Measurements from ENCODE around the gene SLC22A24.
"Not testable (repeated sequence)": the region's sequence is repeated elsewhere in the genome, so short reads cannot be mapped to it uniquely, and the experiment has no call there.

The SLC22A24 gene

DNA sequence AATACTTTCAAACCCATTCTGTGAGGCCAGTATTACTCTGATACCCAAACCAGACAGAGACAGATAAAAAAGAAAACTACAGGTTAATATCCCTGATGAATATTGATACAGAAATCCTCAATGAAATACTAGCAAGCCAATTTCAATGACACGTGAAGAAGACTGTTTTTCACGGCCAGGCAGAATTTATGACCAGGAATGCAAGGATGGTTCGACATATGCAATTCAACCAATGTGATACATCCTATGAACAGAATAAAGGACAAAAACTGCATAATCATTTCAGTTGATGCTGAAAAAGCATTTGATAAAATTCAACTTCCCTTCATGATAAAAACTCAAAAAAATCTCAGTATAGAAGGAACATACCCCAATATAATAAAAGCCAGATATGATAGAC is 44.5 kb downstream of the SLC22A24 start:
- TF ChIP-seq, protein P1, sequence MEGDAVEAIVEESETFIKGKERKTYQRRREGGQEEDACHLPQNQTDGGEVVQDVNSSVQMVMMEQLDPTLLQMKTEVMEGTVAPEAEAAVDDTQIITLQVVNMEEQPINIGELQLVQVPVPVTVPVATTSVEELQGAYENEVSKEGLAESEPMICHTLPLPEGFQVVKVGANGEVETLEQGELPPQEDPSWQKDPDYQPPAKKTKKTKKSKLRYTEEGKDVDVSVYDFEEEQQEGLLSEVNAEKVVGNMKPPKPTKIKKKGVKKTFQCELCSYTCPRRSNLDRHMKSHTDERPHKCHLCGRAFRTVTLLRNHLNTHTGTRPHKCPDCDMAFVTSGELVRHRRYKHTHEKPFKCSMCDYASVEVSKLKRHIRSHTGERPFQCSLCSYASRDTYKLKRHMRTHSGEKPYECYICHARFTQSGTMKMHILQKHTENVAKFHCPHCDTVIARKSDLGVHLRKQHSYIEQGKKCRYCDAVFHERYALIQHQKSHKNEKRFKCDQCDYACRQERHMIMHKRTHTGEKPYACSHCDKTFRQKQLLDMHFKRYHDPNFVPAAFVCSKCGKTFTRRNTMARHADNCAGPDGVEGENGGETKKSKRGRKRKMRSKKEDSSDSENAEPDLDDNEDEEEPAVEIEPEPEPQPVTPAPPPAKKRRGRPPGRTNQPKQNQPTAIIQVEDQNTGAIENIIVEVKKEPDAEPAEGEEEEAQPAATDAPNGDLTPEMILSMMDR (IDR thresholded peaks at IDR 0.05; ENCODE audit: low read length) = no peak
- TF ChIP-seq EZH2 (IDR thresholded peaks at IDR 0.05; ENCODE audit: borderline replicate concordance, low read length) = no peak
- no peak overlapping the region for H3K9ac ChIP-seq (ENCODE audit: low read length)
- no peak overlapping the region for H2AFZ ChIP-seq (ENCODE audit: low read length)
- no peaks in the 10 kb centered on the region for H3K36me3 ChIP-seq (ENCODE audit: insufficient read depth, low read length)
- peaks cover 10% of the 10 kb centered on the region for H3K9me3 ChIP-seq (ENCODE audit: low read length)
- no peaks in the 10 kb centered on the region; the same call in 1 of the 2 replicates for H3K9me2 ChIP-seq (ENCODE audit: low read depth, low read length)
- H3K4me1 ChIP-seq (ENCODE audit: insufficient read depth, low read length, severe bottlenecking) = no peaks in the 10 kb centered on the region
- no peak overlapping the region for H3K4me3 ChIP-seq (ENCODE audit: low read depth, low read length, poor library complexity, severe bottlenecking)
- H4K20me1 ChIP-seq (ENCODE audit: insufficient read depth, low read length) = no peaks in the 10 kb centered on the region
- H3K27me3 ChIP-seq (ENCODE audit: insufficient read depth, low read length) = no peaks in the 10 kb centered on the region
- H3K79me2 ChIP-seq (ENCODE audit: insufficient read depth, low read length) = no peaks in the 10 kb centered on the region
- no peaks in the 10 kb centered on the region for H3F3A ChIP-seq (ENCODE audit: insufficient read depth, low read length)
- H3K4me2 ChIP-seq (ENCODE audit: low read length) = no peak overlapping the region
- H3K27ac ChIP-seq (ENCODE audit: low read depth, low read length, poor library complexity, severe bottlenecking) = no peak overlapping the region

DNA sequence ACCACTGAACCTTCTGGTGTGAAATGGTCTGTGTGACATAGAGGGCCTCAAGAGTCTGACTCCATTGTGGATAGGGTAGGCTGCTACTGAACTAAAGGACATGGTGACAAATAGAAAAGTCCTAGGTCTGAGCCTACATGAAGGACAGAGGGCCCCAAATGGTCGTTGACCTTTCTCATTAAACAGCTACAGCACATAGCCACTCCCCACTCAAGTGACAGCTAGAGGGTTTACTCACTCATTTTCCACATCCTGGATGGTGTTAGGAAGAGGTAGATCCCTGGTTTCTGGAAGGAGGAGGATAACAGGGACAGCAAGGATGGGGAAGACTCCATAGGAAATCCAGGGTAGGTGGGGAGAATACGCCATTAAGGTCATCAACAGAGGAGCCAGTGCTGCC is 63.3 kb downstream of the SLC22A24 start:
- Histone ChIP-seq H3K9me2 (ENCODE audit: low read depth, low read length) (no peaks in the 10 kb centered on the region), H2AFZ (ENCODE audit: low read length) (no peak overlapping the region), H3K9ac (ENCODE audit: low read length) (no peak overlapping the region), H4K20me1 (ENCODE audit: insufficient read depth, low read length) (no peaks in the 10 kb centered on the region), H3K4me1 (ENCODE audit: insufficient read depth, low read length, severe bottlenecking) (no peaks in the 10 kb centered on the region), H3K79me2 (ENCODE audit: insufficient read depth, low read length) (no peaks in the 10 kb centered on the region), H3K27me3 (ENCODE audit: insufficient read depth, low read length) (no peaks in the 10 kb centered on the region), H3K27ac (ENCODE audit: low read depth, low read length, poor library complexity, severe bottlenecking) (no peak overlapping the region), H3F3A (ENCODE audit: insufficient read depth, low read length) (no peaks in the 10 kb centered on the region), H3K4me2 (ENCODE audit: low read length) (no peak overlapping the region), H3K36me3 (ENCODE audit: insufficient read depth, low read length) (no peaks in the 10 kb centered on the region), H3K9me3 (ENCODE audit: low read length) (no peaks in the 10 kb centered on the region), H3K4me3 (ENCODE audit: low read depth, low read length, poor library complexity, severe bottlenecking) (no peak overlapping the region)
- TF ChIP-seq, protein P1 (IDR thresholded peaks at IDR 0.05; ENCODE audit: low read length) = no peak
- TF ChIP-seq EZH2 (IDR thresholded peaks at IDR 0.05; ENCODE audit: borderline replicate concordance, low read length) = no peak

DNA sequence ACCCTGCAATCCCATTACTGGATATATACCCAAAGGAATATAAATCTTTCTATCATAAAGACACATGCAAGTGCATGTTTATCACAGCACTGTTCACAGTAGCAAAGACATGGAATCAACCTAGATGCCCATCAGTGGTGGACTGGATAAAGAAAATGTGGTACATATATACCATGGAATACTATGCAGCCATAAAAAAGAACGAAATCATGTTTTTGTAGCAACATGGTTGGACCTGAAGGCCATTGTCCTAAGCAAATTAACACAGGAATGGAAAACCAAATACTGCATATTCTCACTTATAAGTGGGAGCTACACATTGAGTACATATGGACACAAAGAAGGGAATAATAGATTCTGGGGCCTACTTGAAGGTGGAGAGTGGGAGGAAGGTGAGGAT is 97.8 kb downstream of the SLC22A24 start:
- not testable (repeated sequence) for H3K27ac ChIP-seq (ENCODE audit: low read depth, low read length, poor library complexity, severe bottlenecking); H3K9ac ChIP-seq (ENCODE audit: low read length); H3K4me3 ChIP-seq (ENCODE audit: low read depth, low read length, poor library complexity, severe bottlenecking); H3K4me1 ChIP-seq (ENCODE audit: insufficient read depth, low read length, severe bottlenecking); H3K9me3 ChIP-seq (ENCODE audit: low read length); H4K20me1 ChIP-seq (ENCODE audit: insufficient read depth, low read length); H3K27me3 ChIP-seq (ENCODE audit: insufficient read depth, low read length); H2AFZ ChIP-seq (ENCODE audit: low read length); H3K79me2 ChIP-seq (ENCODE audit: insufficient read depth, low read length); H3K36me3 ChIP-seq (ENCODE audit: insufficient read depth, low read length); H3K9me2 ChIP-seq (ENCODE audit: low read depth, low read length); H3F3A ChIP-seq (ENCODE audit: insufficient read depth, low read length); H3K4me2 ChIP-seq (ENCODE audit: low read length)

DNA sequence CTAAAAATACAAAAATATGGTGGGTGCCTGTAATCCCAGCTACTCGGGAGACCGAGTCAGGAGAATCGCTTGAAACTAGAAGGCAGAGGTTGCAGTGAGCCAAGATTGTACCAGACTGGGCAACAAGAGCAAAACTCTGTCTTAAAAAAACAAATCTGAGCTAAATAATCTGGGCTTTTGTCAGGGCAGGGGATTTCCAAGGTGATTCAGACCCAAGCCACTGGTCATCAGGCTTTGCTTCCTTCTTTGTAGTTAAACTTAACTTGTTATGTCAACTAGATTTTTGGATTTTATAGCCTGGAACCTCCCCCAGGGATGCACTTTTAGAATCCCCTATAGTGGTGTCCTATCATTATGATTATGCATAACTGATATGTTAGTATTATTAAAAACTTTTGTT is 101.4 kb downstream of the SLC22A24 start:
- TF ChIP-seq, protein P1 (IDR thresholded peaks at IDR 0.05; ENCODE audit: low read length) = no peak
- TF ChIP-seq EZH2 (IDR thresholded peaks at IDR 0.05; ENCODE audit: borderline replicate concordance, low read length) = no peak
- Histone ChIP-seq H2AFZ (ENCODE audit: low read length) (no peak overlapping the region), H3F3A (ENCODE audit: insufficient read depth, low read length) (no peaks in the 10 kb centered on the region), H3K9ac (ENCODE audit: low read length) (no peak overlapping the region), H3K4me3 (ENCODE audit: low read depth, low read length, poor library complexity, severe bottlenecking) (no peak overlapping the region), H4K20me1 (ENCODE audit: insufficient read depth, low read length) (no peaks in the 10 kb centered on the region), H3K27ac (ENCODE audit: low read depth, low read length, poor library complexity, severe bottlenecking) (no peak overlapping the region), H3K79me2 (ENCODE audit: insufficient read depth, low read length) (no peaks in the 10 kb centered on the region), H3K27me3 (ENCODE audit: insufficient read depth, low read length) (no peaks in the 10 kb centered on the region), H3K36me3 (ENCODE audit: insufficient read depth, low read length) (no peaks in the 10 kb centered on the region), H3K9me2 (ENCODE audit: low read depth, low read length) (no peaks in the 10 kb centered on the region), H3K4me1 (ENCODE audit: insufficient read depth, low read length, severe bottlenecking) (no peaks in the 10 kb centered on the region), H3K4me2 (ENCODE audit: low read length) (no peak overlapping the region), H3K9me3 (ENCODE audit: low read length) (no peaks in the 10 kb centered on the region)

All from OCI-LY1 (cell line).